ENCODE results near the gene NGDN.
A peak's percentile ranks its signal among the peaks of the same experiment; 100 is the strongest.

The NGDN gene

GRCh38 chr14:23478109-23478759 is 8.7 kb downstream of the NGDN start:
- peak; percentile 52 for DNase-seq

- no peak for DNase-seq
Observed at GRCh38 chr14:23481362-23481970, 12.0 kb downstream of the NGDN start.

GRCh38 chr14:23481979-23482822 is 12.7 kb downstream of the NGDN start:
- no peak for DNase-seq

GRCh38 chr14:23482823-23483148 is 13.3 kb downstream of the NGDN start:
- DNase-seq, result no peak

GRCh38 chr14:23483236-23483854 is 13.8 kb downstream of the NGDN start:
- DNase-seq, result no peak

- no peak for DNase-seq
Observed at GRCh38 chr14:23485326-23485725, 15.8 kb downstream of the NGDN start.

- DNase-seq, result no peak
Observed at GRCh38 chr14:23486036-23486435, 16.5 kb downstream of the NGDN start.

GRCh38 chr14:23487216-23487615 is 17.7 kb downstream of the NGDN start:
- DNase-seq, result no peak

- DNase-seq, result no peak
Observed at GRCh38 chr14:23492618-23493272, 23.2 kb downstream of the NGDN start.

- no peak for DNase-seq
Observed at GRCh38 chr14:23494223-23494622, 24.7 kb downstream of the NGDN start.

GRCh38 chr14:23512156-23512555 is 42.7 kb downstream of the NGDN start:
- no peak for DNase-seq

GRCh38 chr14:23513005-23513817 is 43.7 kb downstream of the NGDN start:
- no peak for DNase-seq

- no peak for DNase-seq
Observed at GRCh38 chr14:23513818-23514643, 44.5 kb downstream of the NGDN start.

GRCh38 chr14:23514644-23514957 is 45.1 kb downstream of the NGDN start:
- DNase-seq, result no peak

- no peak for DNase-seq
Observed at GRCh38 chr14:23517650-23518326, 48.3 kb downstream of the NGDN start.

- DNase-seq, result no peak
Observed at GRCh38 chr14:23518709-23519108, 49.2 kb downstream of the NGDN start.

GRCh38 chr14:23520899-23521533 is 51.5 kb downstream of the NGDN start:
- DNase-seq, result no peak

GRCh38 chr14:23521785-23522640 is 52.5 kb downstream of the NGDN start:
- DNase-seq, result no peak

GRCh38 chr14:23522643-23523198 is 53.2 kb downstream of the NGDN start:
- no peak for DNase-seq
